Stimulated activated CD8-positive, alpha-beta memory T cell treated with anti-CD3 and anti-CD28 coated beads, Interleukin-2, amount 100 ng/mL, for 48 hours (primary cell): ENCODE data around the gene ADGRB2.
"Not testable (repeated sequence)": the region's sequence is repeated elsewhere in the genome, so short reads cannot be mapped to it uniquely, and the experiment has no call there.

ENCODE experiments used
- DNase-seq, 2 donors: peaks; one replicate each; pipeline ENCODE4 v3.0.0-alpha.2; 2020; ENCODE audit warnings: low read depth in 2 of 2

The ADGRB2 gene

DNA sequence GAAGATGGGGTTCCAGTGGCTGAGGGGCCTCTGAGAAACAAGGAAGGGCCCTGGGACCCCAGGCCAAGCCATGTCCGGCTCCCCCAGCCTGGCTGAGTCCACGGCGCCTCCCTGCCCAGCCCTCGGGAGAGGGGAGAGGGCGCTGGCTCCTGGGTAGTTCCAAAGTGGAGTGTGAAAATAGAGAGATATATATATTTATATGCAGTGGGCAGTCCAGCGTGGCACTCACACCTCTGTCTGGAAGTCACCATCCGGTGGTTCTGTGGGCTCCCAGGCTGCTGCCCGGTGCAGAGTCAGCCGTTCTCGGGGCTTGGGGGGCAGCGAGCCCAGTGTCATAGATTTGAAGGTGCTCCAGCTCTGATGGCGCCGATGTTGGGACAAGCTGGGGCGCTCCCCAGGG is 36.9 kb downstream of the ADGRB2 start:
- no peak for DNase-seq

GRCh38 chr1:31726715-31727114 is 37.4 kb downstream of the ADGRB2 start:
- DNase-seq, result no peak

DNA sequence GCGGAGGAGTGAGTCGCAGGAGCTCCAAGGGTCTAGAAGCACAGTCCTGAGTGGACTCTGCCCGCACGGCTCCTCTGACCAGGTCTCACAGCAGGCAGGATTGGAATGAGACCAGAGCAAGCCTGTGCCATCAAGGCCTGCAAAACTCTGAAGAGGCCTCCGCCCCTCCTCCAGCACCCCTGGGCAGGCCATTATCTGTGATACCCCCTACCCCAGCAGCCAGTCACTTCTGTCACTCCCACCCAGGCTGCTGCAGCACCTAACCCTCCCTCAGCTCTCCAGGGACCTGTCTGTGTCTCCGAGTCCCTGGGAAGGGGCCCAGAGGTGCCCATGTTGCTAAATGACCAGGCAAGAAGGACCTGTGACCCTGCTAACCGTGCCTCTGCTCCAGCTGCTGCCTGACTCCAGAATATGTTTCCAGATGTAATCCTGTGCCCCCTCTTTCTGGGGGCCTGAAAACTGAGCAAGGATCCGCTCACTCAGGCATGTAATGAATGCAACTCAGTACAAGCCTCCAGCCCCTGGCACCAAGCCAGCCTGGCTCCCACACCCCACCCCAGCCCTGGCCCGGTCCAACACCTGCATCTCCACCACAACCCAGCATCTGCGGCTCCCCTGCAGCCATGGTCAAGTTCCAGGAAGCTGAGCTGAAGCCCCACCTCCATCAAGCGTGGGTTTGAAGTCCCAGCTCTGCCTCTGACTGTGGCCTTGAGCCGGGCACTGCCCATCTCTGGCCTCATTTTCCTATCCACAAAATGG is 38.2 kb downstream of the ADGRB2 start:
- no peak for DNase-seq

GRCh38 chr1:31725134-31725533 is 39.0 kb downstream of the ADGRB2 start:
- no peak for DNase-seq

- peak in 1 of 2 donors; percentile 42 for DNase-seq
Measured at GRCh38 chr1:31723828-31724359, 40.2 kb downstream of the ADGRB2 start.

DNA sequence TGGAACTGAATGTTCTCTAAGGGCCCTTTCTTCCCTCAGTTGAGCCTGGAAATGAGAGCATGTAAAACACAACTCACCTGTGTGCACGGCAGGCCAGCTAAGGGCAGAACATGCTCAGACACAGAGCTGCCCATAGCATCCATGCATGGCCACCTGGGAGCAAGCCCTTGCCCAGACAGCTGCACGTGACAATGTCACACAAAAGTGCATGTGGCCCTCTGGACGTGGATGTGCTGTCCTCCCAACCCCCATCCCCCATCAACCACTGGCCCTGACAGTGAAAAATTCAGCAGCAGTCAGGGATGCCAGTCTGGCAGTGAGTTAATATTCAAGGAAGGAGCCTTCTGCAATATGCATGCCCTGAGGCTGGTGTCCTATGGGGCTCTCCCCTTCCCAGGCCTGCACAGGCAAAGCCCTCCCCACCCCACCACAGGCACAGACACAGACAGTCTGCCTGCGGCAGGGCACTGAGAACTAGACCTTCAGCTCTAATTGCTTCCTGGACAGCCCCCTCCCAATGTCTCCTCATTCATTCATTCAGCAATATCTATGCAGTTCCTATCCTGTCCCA is 45.7 kb downstream of the ADGRB2 start:
- no peak for DNase-seq

DNA sequence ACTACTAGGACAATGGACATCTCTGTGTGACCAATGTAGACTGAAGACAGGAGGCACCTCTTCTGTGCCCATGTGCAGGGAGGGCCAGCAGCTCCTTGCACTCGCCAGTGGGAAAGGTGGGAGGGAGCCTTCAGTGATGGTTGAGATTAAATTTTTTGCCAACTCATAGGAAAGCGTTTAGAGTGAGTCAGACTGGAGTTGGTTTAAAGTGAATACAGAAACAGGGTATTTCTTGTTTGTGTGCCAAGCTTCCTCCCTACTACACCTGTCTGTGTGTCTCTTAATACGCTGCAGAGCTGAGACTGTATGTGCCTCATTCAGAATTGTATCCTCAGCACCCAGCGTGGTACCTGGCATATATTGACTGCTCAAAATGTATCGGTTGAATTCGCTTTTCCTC is 46.8 kb downstream of the ADGRB2 start:
- DNase-seq, result no peak

- DNase-seq, result no peak
Measured at GRCh38 chr1:31715873-31716220, 48.3 kb downstream of the ADGRB2 start.

DNA sequence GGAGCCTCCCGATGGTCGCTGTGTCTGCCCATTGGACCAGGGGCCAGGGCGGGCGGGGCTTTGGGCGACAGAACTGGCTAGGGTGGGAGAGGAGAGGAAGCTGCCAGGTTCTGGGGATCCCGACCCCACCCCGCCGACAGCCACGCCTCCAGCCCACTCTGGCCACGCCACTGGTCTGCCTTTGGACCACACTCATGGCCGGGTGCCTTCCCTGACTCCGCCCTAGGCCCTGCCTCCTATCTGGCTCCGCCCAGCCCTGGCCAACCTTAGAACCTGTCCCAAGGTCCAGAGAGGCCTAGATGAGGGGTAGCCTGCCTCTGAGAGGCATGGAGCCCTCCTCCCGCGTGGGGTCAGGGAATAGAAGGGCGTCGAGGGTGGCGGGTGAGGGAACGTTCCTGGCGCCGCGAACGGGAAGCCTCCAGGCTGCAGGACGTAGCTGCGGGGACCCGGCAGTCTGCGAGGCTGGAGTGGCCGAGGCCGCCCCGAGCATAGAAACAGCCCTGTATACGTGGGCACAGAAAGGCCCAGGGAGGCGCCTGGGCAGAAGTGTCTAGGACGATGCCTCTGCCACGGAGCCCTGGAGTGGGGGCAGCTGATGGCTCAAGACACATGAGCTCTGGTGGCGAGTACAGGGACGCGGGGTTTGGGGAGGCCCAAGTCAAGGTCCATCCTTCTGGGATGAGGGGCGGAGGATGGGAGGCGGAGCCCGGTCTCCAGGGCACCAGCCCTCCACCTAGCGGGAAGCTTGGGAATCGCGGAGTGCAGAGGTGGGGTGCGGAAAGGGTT is 48.9 kb downstream of the ADGRB2 start:
- DNase-seq, result peak in 1 of 2 donors; percentile 38

- no peak for DNase-seq
Measured at GRCh38 chr1:31714442-31715086, 49.6 kb downstream of the ADGRB2 start.

GRCh38 chr1:31712630-31713029 is 51.5 kb downstream of the ADGRB2 start:
- DNase-seq, result no peak

DNA sequence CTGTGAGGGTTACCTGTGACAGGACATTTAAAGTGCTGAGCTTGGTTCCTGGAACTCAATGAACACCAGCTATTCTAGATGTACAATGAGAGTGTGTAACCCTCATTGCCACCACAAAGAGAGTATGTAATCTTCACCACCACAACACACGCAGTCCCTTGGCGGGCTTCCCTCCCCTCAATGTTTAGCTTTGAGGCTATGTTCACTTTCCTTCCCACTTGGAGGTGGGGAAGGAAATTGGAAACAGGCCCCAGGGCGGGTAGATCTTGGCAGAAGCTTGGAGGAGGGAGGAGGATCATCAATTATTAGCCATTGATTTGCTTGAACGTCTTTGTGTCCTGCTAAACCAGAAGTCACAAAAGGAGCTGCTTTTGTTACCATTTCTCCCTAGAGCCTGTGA is 52.1 kb downstream of the ADGRB2 start:
- DNase-seq, result no peak

DNA sequence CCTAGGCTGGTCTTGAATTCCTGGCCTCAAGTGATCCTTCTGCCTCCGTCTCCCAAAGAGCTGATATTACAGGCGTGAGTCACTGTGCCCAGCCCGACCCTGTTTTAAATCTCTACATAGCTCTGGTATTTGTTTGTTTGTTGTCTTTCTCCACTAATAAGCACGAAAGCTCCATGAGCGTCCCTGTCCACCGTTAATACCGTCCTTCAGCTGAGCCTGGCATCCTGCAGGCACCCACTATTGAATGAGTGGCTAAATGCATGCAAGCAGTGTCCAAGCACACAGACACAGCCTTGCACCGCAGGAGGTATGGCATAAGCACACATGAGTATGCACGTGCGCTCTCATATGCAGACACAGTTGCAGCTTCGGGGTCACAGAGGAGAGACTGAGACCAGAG is 55.8 kb downstream of the ADGRB2 start:
- no peak for DNase-seq

- DNase-seq, result no peak
Measured at GRCh38 chr1:31707711-31708110, 56.4 kb downstream of the ADGRB2 start.

DNA sequence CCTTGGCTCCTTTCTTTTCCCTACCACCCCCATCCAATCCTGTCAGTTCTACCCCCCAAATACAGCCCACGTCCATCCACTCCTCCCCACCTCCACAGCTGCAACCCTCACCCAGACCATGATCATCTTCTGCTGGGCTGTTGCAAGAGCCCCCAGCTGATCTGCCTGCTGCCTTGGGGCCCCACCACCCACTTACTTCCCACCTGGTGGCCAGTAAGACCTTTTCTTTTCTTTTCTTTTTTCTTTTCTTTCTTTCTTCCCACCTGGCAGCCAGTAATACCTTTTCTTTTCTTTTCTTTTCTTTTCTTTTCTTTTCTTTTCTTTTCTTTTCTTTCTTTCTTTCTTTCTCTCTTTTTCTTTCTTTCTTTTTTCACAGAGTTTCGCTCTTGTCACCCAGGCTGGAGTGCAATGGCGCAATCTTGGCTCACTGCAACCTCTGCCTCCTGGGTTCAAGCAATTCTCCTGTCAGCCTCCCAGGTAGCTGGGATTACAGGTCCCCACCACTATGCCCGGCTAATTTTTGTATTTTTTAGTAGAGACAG is 57.0 kb downstream of the ADGRB2 start:
- DNase-seq, result not testable (repeated sequence)

DNA sequence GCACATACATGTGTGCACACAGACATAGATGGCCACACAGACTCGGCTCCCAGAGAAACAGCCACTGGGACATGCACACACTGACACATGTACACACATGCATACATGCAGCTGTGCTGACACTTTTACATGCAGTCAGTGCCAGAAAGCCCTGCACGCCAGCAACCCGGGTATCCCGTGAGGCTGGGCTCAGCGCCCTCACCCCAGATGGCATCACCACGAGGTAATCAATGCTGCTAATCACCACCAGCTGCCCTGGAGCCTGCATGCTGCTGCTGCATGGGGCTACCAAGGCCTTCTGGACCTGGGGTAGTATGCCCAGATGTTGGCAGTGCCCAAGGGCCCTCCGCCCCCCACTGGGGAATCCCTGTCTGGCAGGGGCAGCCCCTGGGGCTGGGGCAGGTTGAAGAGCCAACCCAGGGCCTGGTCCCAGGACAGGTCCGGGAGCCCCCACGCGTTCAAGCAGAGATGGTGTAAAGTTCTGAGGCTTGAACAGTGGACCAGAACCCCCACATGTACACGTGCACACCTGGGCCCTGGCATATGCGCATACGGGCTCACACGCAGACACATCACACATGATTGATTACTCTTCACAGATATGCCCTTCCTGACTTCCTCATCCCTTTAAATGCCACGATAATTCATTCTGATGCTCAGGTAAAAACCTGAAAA is 57.6 kb downstream of the ADGRB2 start:
- DNase-seq, result no peak

- peak; percentile 69 to 79 for DNase-seq
Measured at GRCh38 chr1:31705080-31705866, 58.9 kb downstream of the ADGRB2 start.

DNA sequence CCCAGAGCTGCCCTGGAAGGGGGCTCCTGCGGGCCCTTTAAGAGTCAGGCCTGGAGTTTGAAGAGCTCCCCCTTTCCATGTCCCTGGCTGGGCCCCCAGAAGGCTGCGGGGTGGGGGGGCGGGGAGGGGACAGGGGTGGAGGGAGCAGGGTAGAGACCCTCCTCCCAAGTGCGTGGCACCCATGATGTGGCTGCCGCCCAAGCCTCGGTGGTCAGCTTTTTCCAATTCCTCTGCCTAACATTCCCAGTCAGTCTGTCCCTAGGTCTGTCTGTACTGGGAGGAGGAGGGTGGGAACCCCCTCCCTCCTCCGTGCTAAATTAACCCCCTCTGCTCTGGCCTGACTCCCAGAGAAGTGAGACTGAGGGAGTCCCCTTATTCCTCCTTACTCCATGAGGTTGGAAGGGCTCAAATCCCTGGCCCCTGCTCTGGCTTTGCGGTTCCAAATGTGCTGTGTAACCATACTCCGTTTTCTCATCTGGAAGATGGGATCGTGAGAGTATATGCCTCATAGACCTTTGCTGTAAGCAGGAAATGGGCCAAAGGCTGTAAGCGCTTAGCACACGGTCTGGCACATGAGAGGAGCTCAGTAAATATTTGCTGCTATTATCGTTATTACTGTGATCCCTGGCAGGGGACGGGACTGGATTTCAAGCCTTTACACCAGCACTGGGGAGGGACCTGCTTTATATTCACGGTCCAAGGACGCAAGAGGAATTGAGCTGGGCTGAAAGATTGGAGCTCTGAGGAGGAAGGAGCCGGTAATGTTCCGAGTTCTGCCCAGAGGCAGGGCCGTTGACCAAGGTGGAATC is 59.7 kb downstream of the ADGRB2 start:
- no peak for DNase-seq

- DNase-seq, result no peak
Measured at GRCh38 chr1:31703431-31704270, 60.5 kb downstream of the ADGRB2 start, which contains the start of gene COL16A1. TSS of gene COL16A1 (minus strand) at chr1:31704017. CDS start at chr1:31702193, 1,824 bp downstream.
